ENCODE measurements around the gene TMEM184A. TPM values are rescaled to one million over a fixed set of nuclear protein-coding genes. Genes with fewer than 3 reads are reported as not detected.

TMEM184A gene
- total and polyA plus RNA-seq, 2 donors (not counting 3 experiments of a cell fraction or from before 2014, with no cell fraction given), result 0.48 TPM; not detected in 1

GRCh38 chr7:1598286-1598685 is 42.3 kb upstream of the TMEM184A start:
- Histone ChIP-seq H3K79me2 (ENCODE audit: control insufficient read depth, insufficient read depth, low read length) (no peaks in the 10 kb centered on the region), H4K20me1 (replicated peaks; ENCODE audit: control insufficient read depth, extremely low read depth, insufficient read depth, low read length) (no peaks in the 10 kb centered on the region), H3K27me3 (ENCODE audit: control insufficient read depth in 2 of 2, insufficient read depth in 2 of 2, low read length in 2 of 2) (peaks cover 0 to 2% of the 10 kb centered on the region in 2 experiments), H2AFZ (ENCODE audit: low read depth, low read length) (no peak overlapping the region), H3K4me2 (ENCODE audit: insufficient read depth, low read length) (no peak overlapping the region), H3K4me3 (replicated peaks in 1 of 3; ENCODE audit: insufficient read depth in 1 of 3, low read depth in 1 of 3, low read length in 3 of 3) (no peak overlapping the region), H3K27ac (ENCODE audit: insufficient read depth, low read depth, low read length) (no peak overlapping the region), H3K4me1 (ENCODE audit: control insufficient read depth, extremely low read depth, insufficient read depth, low read length) (no peaks in the 10 kb centered on the region), H3K36me3 (ENCODE audit: control insufficient read depth in 2 of 2, extremely low read depth in 1 of 2, insufficient read depth in 2 of 2, low read length in 2 of 2) (no peaks in the 10 kb centered on the region), H3K9me1 (replicated peaks; ENCODE audit: control insufficient read depth, extremely low read depth, insufficient read depth, low read length) (no peaks in the 10 kb centered on the region), H3K9me3 (replicated peaks; ENCODE audit: control insufficient read depth, insufficient read depth, low read length) (no peaks in the 10 kb centered on the region), H3K9ac (replicated peaks; ENCODE audit: extremely low read depth, insufficient read depth, low read length) (no peak overlapping the region)
- TF ChIP-seq EZH2 (IDR thresholded peaks at IDR 0.05; ENCODE audit: borderline replicate concordance, low read depth, low read length, severe bottlenecking) (no peak), POLR2A (IDR thresholded peaks at IDR 0.05; ENCODE audit: low read depth, low read length) (no peak), FOS (IDR thresholded peaks at IDR 0.05; ENCODE audit: borderline replicate concordance, insufficient read depth, low read length) (no peak), GATA2 (IDR thresholded peaks at IDR 0.05; ENCODE audit: insufficient read depth, insufficient read length, low read depth, low read length) (no peak), CTCF (IDR thresholded peaks at IDR 0.05; ENCODE audit: extremely low read depth in 1 of 2, insufficient read depth in 1 of 2, low read depth in 1 of 2, low read length in 2 of 2) (no peak), MYC (IDR thresholded peaks at IDR 0.05; ENCODE audit: low read depth, low read length) (no peak), POLR2AphosphoS5 (IDR thresholded peaks at IDR 0.05; ENCODE audit: insufficient read depth, low read depth, low read length) (no peak), JUN (IDR thresholded peaks at IDR 0.05; ENCODE audit: borderline replicate concordance, insufficient read depth, insufficient read length, low read depth) (no peak)
- TF ChIP-seq, protein P1, sequence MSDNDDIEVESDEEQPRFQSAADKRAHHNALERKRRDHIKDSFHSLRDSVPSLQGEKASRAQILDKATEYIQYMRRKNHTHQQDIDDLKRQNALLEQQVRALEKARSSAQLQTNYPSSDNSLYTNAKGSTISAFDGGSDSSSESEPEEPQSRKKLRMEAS (IDR thresholded peaks at IDR 0.05; ENCODE audit: insufficient read depth, insufficient read length), result no peak
- ChIA-PET CTCF (no interaction called here), POLR2A (no interaction called here)
- DNase-seq (ENCODE audit: low read depth, low spot score) (no peak), FAIRE-seq (no peak)
- dilution Hi-C loops (cut with MboI; ENCODE audit: extremely low pct_ligation_motif_present, low sequenced_read_pairs), result no loop called here
- BruUV-seq (replicated peaks), result no TSS peak
- intact Hi-C loops (cut with micrococcal nuclease), result no loop called here

All from endothelial cell of umbilical vein (primary cell).